ENCODE data around the gene GSPT1.

GSPT1 gene

GRCh38 chr16:11836650-11837244, 79.0 kb downstream of the GSPT1 start:
- peaks cover 28% of the 10 kb centered on the region for H3K36me3 ChIP-seq (ENCODE audit: low read length)
- TF ChIP-seq CTCF (IDR thresholded peaks at IDR 0.05; ENCODE audit: insufficient read depth, low read length, poor library complexity, severe bottlenecking) (no peak), EZH2phosphoT487 (conservative IDR thresholded peaks at IDR 0.05; ENCODE audit: low read length) (no peak)
- no peak overlapping the region for H3K4me2 ChIP-seq (ENCODE audit: low read depth, low read length, poor library complexity, severe bottlenecking)
- no peak overlapping the region for H3K4me3 ChIP-seq (ENCODE audit: insufficient read depth, low read length, poor library complexity, severe bottlenecking)
- no peaks in the 10 kb centered on the region for H3K79me2 ChIP-seq (ENCODE audit: insufficient read depth, low read length)
- peaks cover 13% of the 10 kb centered on the region; the same call in 1 of the 2 replicates for H4K20me1 ChIP-seq (ENCODE audit: low read depth, low read length)
- no peak overlapping the region for H3K27ac ChIP-seq (ENCODE audit: low read depth, low read length)
- no peak overlapping the region for H2AFZ ChIP-seq (ENCODE audit: low read depth, low read length, severe bottlenecking)
- H3K27me3 ChIP-seq (ENCODE audit: low read length): no peaks in the 10 kb centered on the region
- H3K9me3 ChIP-seq (ENCODE audit: insufficient read depth, low read length): no peaks in the 10 kb centered on the region
- peaks cover 11% of the 10 kb centered on the region; the same call in 1 of the 2 replicates for H3F3A ChIP-seq (ENCODE audit: insufficient read depth)
- H3K9me2 ChIP-seq (replicated peaks; ENCODE audit: insufficient read depth, low read length): no peaks in the 10 kb centered on the region
- no peak overlapping the region for H3K9ac ChIP-seq (ENCODE audit: low read length)

- Histone ChIP-seq H3F3A (ENCODE audit: insufficient read depth) (peaks cover 6% of the 10 kb centered on the region; the same call in 1 of the 2 replicates), H3K9ac (ENCODE audit: low read length) (no peak overlapping the region), H3K9me3 (ENCODE audit: insufficient read depth, low read length) (no peaks in the 10 kb centered on the region), H3K27ac (ENCODE audit: low read depth, low read length) (no peak overlapping the region), H3K79me2 (ENCODE audit: insufficient read depth, low read length) (no peaks in the 10 kb centered on the region), H3K9me2 (replicated peaks; ENCODE audit: insufficient read depth, low read length) (no peaks in the 10 kb centered on the region), H3K4me2 (ENCODE audit: low read depth, low read length, poor library complexity, severe bottlenecking) (no peak overlapping the region), H2AFZ (ENCODE audit: low read depth, low read length, severe bottlenecking) (no peak overlapping the region), H3K36me3 (ENCODE audit: low read length) (peaks cover 21% of the 10 kb centered on the region), H4K20me1 (ENCODE audit: low read depth, low read length) (peaks cover 13% of the 10 kb centered on the region; the same call in 1 of the 2 replicates), H3K27me3 (ENCODE audit: low read length) (no peaks in the 10 kb centered on the region), H3K4me3 (ENCODE audit: insufficient read depth, low read length, poor library complexity, severe bottlenecking) (no peak overlapping the region)
- TF ChIP-seq CTCF (IDR thresholded peaks at IDR 0.05; ENCODE audit: insufficient read depth, low read length, poor library complexity, severe bottlenecking) (no peak), EZH2phosphoT487 (conservative IDR thresholded peaks at IDR 0.05; ENCODE audit: low read length) (no peak)
These were observed 79.7 kb downstream of the GSPT1 start for GRCh38 chr16:11835891-11836649.

DNA sequence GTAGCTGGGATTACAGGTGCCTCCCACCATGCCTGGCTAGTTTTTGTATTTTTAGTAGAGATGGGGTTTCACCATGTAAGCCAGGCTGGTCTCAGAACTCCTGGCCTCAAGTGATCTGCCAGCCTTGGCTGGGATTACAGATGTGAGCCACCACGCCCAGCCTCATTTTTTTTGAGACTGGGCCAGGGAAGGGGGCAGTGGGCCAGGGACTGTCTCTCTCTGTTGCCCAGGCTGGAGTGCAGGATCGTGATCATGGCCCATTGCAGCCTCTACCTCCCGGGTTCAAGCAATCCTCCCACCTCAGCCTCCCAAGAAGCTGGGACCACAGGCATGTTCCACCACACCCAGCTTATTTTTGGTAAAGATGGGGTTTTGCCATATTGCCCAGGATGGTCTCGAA, 80.4 kb downstream of the GSPT1 start:
- Histone ChIP-seq H3K9me2 (replicated peaks; ENCODE audit: insufficient read depth, low read length) (no peaks in the 10 kb centered on the region), H3K27ac (ENCODE audit: low read depth, low read length) (no peak overlapping the region), H3K9ac (ENCODE audit: low read length) (no peak overlapping the region), H3K4me2 (ENCODE audit: low read depth, low read length, poor library complexity, severe bottlenecking) (no peak overlapping the region), H3K9me3 (ENCODE audit: insufficient read depth, low read length) (no peaks in the 10 kb centered on the region), H3K36me3 (ENCODE audit: low read length) (peaks cover 18% of the 10 kb centered on the region), H2AFZ (ENCODE audit: low read depth, low read length, severe bottlenecking) (no peak overlapping the region), H3K27me3 (ENCODE audit: low read length) (no peaks in the 10 kb centered on the region), H3F3A (ENCODE audit: insufficient read depth) (peaks cover 6% of the 10 kb centered on the region; the same call in 1 of the 2 replicates), H3K79me2 (ENCODE audit: insufficient read depth, low read length) (no peaks in the 10 kb centered on the region), H3K4me3 (ENCODE audit: insufficient read depth, low read length, poor library complexity, severe bottlenecking) (no peak overlapping the region), H4K20me1 (ENCODE audit: low read depth, low read length) (peaks cover 13% of the 10 kb centered on the region; the same call in 1 of the 2 replicates)
- TF ChIP-seq EZH2phosphoT487 (conservative IDR thresholded peaks at IDR 0.05; ENCODE audit: low read length) (no peak), CTCF (IDR thresholded peaks at IDR 0.05; ENCODE audit: insufficient read depth, low read length, poor library complexity, severe bottlenecking) (no peak)
